Natural killer cell (primary cell): ENCODE measurements around the gene ZNF827. TPM values are rescaled to one million over a fixed set of nuclear protein-coding genes. Genes with fewer than 3 reads are reported as not detected.

ENCODE experiments used
- ATAC-seq, 3 donors: fragments of 150-1000 bp in 2 of 3; fragments of 200-7000 bp in 1 of 3; cut with Tn5 transposase; 1 replicate in 1 of 3; 2 replicates in 2 of 3; pipeline ENCODE4 v1.10.0; 2021; ENCODE audit warnings: mild to moderate bottlenecking in 2 of 3, moderate library complexity in 2 of 3
- DNase-seq, 2 donors: peaks; one replicate each; pipeline versions ENCODE4 v3.0.0 to v3.0.0-alpha.2; 2013 to 2021; ENCODE audit warnings: mixed read lengths in 1 of 2
- H3K27ac ChIP-seq: one replicate; pipeline ENCODE4 v1.5.1; 2013; ENCODE audit warnings: mild to moderate bottlenecking, low read length
- H3K27me3 ChIP-seq: one replicate; pipeline ENCODE4 v1.6.1; 2013; ENCODE audit warnings: low read length; ENCODE audit not compliant: control insufficient read depth, insufficient read depth
- H3K36me3 ChIP-seq: one replicate; pipeline ENCODE4 v1.6.1; 2013; ENCODE audit warnings: low read length; ENCODE audit not compliant: control insufficient read depth, insufficient read depth
- H3K4me1 ChIP-seq: one replicate; pipeline ENCODE4 v1.6.1; 2013; ENCODE audit warnings: low read length; ENCODE audit not compliant: control insufficient read depth, insufficient read depth
- H3K4me3 ChIP-seq: one replicate; pipeline ENCODE4 v1.5.1; 2013; ENCODE audit warnings: low read length
- H3K9me3 ChIP-seq: one replicate; pipeline ENCODE4 v1.6.1; 2013; ENCODE audit warnings: low read length; ENCODE audit not compliant: control insufficient read depth, insufficient read depth
- H3K27ac Mint-ChIP-seq, 2 donors: one replicate each; pipeline ENCODE4 v1.8.0; 2022; ENCODE audit warnings: mild to moderate bottlenecking in 2 of 2, mixed read lengths in 2 of 2, moderate library complexity in 1 of 2
- H3K27me3 Mint-ChIP-seq, 2 donors: one replicate each; pipeline ENCODE4 v1.8.0; 2022; ENCODE audit warnings: low read depth in 2 of 2, mixed read lengths in 2 of 2
- H3K36me3 Mint-ChIP-seq: one replicate; pipeline ENCODE4 v1.8.0; 2022; ENCODE audit warnings: mixed read lengths
- H3K4me1 Mint-ChIP-seq, 2 donors: one replicate each; pipeline ENCODE4 v1.8.0; 2022; ENCODE audit warnings: mixed read lengths in 2 of 2
- H3K4me3 Mint-ChIP-seq: one replicate; pipeline ENCODE4 v1.8.0; 2022; ENCODE audit warnings: mild to moderate bottlenecking, moderate library complexity, mixed read lengths
- H3K9me3 Mint-ChIP-seq, 2 donors: one replicate each; pipeline ENCODE4 v1.8.0; 2022; ENCODE audit warnings: mixed read lengths in 2 of 2
- WGBS: methylation state at CpG from one replicate; pipeline ENCODE4 v1.1.7; 2013; ENCODE audit warnings: missing lambda C conversion rate; ENCODE audit not compliant: insufficient coverage; 5-methylcytosine and 5-hydroxymethylcytosine counted together
- intact Hi-C: fragments of 100-400 bp; cut with micrococcal nuclease; formaldehyde crosslinking; loops from one replicate; pipeline ENCODE4 v1.14.2; 2022
- total RNA-seq, 4 donors: library from RNA; stranded (reverse); fragments of 120-200 nt in 1 of 4; gene quantifications; one replicate each; pipeline versions ENCODE4 v1.2.3 to v1.2.4, GENCODE V29; 2013 to 2022
- TF ChIP-seq, protein P1 (sequence below): fragments of 200-600 bp; IDR thresholded peaks from one replicate; pipeline ENCODE4 v1.8.0; 2022; ENCODE audit warnings: antibody characterized with exemption

Gene ZNF827
- total RNA-seq, 3 donors from 2014 or later (not counting 1 experiment from before 2014, with no cell fraction given), result 25.8 to 35.5 (median 32.9) TPM

- ATAC-seq (no peak), DNase-seq (no peak)
- peaks cover 23% of the 10 kb centered on the region for H3K36me3 Mint-ChIP-seq
- WGBS, result 95% methylated on average over 2 of the region's 2 CpGs
- H3K27me3 ChIP-seq, result no peaks in the 10 kb centered on the region
- no peaks in the 10 kb centered on the region for H3K9me3 ChIP-seq
- intact Hi-C loops, result no loop called here
- H3K4me1 Mint-ChIP-seq, result peaks cover 22 to 23% of the 10 kb centered on the region in 2 donors
- no peak overlapping the region for H3K27ac ChIP-seq
- H3K4me3 ChIP-seq, result no peak overlapping the region
- no peaks in the 10 kb centered on the region for H3K9me3 Mint-ChIP-seq
- H3K27ac Mint-ChIP-seq, result no peak overlapping the region
- no peaks in the 10 kb centered on the region for H3K4me1 ChIP-seq
- H3K4me3 Mint-ChIP-seq, result no peak overlapping the region
- peaks cover 3% of the 10 kb centered on the region for H3K36me3 ChIP-seq
- H3K27me3 Mint-ChIP-seq, result no peaks in the 10 kb centered on the region
- TF ChIP-seq, protein P1, sequence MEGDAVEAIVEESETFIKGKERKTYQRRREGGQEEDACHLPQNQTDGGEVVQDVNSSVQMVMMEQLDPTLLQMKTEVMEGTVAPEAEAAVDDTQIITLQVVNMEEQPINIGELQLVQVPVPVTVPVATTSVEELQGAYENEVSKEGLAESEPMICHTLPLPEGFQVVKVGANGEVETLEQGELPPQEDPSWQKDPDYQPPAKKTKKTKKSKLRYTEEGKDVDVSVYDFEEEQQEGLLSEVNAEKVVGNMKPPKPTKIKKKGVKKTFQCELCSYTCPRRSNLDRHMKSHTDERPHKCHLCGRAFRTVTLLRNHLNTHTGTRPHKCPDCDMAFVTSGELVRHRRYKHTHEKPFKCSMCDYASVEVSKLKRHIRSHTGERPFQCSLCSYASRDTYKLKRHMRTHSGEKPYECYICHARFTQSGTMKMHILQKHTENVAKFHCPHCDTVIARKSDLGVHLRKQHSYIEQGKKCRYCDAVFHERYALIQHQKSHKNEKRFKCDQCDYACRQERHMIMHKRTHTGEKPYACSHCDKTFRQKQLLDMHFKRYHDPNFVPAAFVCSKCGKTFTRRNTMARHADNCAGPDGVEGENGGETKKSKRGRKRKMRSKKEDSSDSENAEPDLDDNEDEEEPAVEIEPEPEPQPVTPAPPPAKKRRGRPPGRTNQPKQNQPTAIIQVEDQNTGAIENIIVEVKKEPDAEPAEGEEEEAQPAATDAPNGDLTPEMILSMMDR, result no peak
Measured at GRCh38 chr4:145784036-145784435, 154.6 kb downstream of the ZNF827 start.

- H3K9me3 ChIP-seq, result no peaks in the 10 kb centered on the region
- peaks cover 5% of the 10 kb centered on the region for H3K36me3 ChIP-seq
- TF ChIP-seq, protein P1, result no peak
- Mint-ChIP-seq H3K4me3 (no peak overlapping the region), H3K36me3 (peaks cover 30% of the 10 kb centered on the region), H3K9me3 (no peaks in the 10 kb centered on the region), H3K27ac (no peak overlapping the region), H3K27me3 (no peaks in the 10 kb centered on the region), H3K4me1 (peaks cover 23 to 27% of the 10 kb centered on the region in 2 donors)
- 99% methylated on average over 5 of the region's 5 CpGs for WGBS
- ATAC-seq (no peak), DNase-seq (no peak)
- intact Hi-C loops, result no loop called here
- no peaks in the 10 kb centered on the region for H3K27me3 ChIP-seq
- H3K4me3 ChIP-seq, result no peak overlapping the region
- H3K4me1 ChIP-seq, result no peaks in the 10 kb centered on the region
- no peak overlapping the region for H3K27ac ChIP-seq
Measured at GRCh38 chr4:145782756-145783155, 155.9 kb downstream of the ZNF827 start.

DNA sequence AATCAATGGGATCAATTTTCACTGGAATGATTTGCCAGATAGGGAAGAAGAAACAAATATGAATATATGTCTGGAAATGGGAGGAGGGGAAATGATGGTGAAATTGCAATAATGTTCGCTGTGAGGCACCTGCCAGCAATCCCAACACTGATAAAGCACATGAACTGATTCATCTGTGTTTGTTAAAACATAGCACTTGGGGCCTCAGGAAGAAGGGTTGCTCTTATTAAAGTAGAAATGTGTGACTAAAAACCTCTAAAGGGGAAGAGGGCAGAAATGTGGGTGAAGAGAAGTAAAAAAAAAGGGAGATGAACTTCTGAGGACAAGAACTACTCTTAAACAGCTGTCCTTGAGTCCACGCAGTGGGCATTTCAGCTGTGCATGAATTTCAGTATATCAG lies 157.3 kb downstream of the ZNF827 start:
- peaks cover 30% of the 10 kb centered on the region for H3K36me3 Mint-ChIP-seq
- intact Hi-C loops, result no loop called here

More for the DNA sequence above, 157.3 kb downstream of the ZNF827 start:
- Mint-ChIP-seq H3K9me3 (no peaks in the 10 kb centered on the region), H3K4me3 (no peak overlapping the region), H3K27ac (peak overlapping the region in 1 of 2 donors; percentile 11), H3K27me3 (no peaks in the 10 kb centered on the region), H3K4me1 (peaks cover 23 to 27% of the 10 kb centered on the region in 2 donors)
- no peak for DNase-seq
- Histone ChIP-seq H3K27ac (no peak overlapping the region), H3K4me3 (no peak overlapping the region), H3K36me3 (peaks cover 5% of the 10 kb centered on the region), H3K4me1 (no peaks in the 10 kb centered on the region), H3K9me3 (no peaks in the 10 kb centered on the region), H3K27me3 (no peaks in the 10 kb centered on the region)
- ATAC-seq, result no peak
- WGBS, result 36% methylated on average over 2 of the region's 2 CpGs
- TF ChIP-seq, protein P1, result no peak
